Trophoblast cell (in vitro differentiated cells and primary cell): ENCODE results near the gene TEX261.
A peak's percentile ranks its signal among the peaks of the same experiment; 100 is the strongest.
"Not testable (repeated sequence)": the region's sequence is repeated elsewhere in the genome, so short reads cannot be mapped to it uniquely, and the experiment has no call there.

Experiments used
- DNase-seq, 2 donors: peaks; one replicate each; pipeline ENCODE4 v3.0.0-alpha.2; 2016
- H2AFZ ChIP-seq: 2 replicates; pipeline ENCODE4 v1.6.1; 2013; ENCODE audit warnings: low read length, moderate library complexity, mild to moderate bottlenecking; ENCODE audit not compliant: insufficient read depth, poor library complexity
- H2AK5ac ChIP-seq: 2 replicates; pipeline ENCODE4 v1.6.1; 2013; ENCODE audit warnings: mild to moderate bottlenecking, low read length
- H2BK120ac ChIP-seq: 2 replicates; pipeline ENCODE4 v1.6.1; 2013; ENCODE audit warnings: low read length, mild to moderate bottlenecking, moderate library complexity; ENCODE audit not compliant: insufficient read depth, poor library complexity
- H2BK12ac ChIP-seq: 2 replicates; pipeline ENCODE4 v1.6.1; 2013; ENCODE audit warnings: mild to moderate bottlenecking, low read length, moderate library complexity
- H2BK5ac ChIP-seq: 2 replicates; pipeline ENCODE4 v1.6.1; 2013; ENCODE audit warnings: low read length, low read depth, moderate library complexity, mild to moderate bottlenecking; ENCODE audit not compliant: poor library complexity
- H3K14ac ChIP-seq: 2 replicates; pipeline ENCODE4 v1.6.1; 2013; ENCODE audit warnings: mild to moderate bottlenecking, low read length
- H3K18ac ChIP-seq: 2 replicates; pipeline ENCODE4 v1.6.1; 2013; ENCODE audit warnings: mild to moderate bottlenecking, low read length
- H3K23ac ChIP-seq: 2 replicates; pipeline ENCODE4 v1.6.1; 2013; ENCODE audit warnings: low read length
- H3K27ac ChIP-seq: 2 replicates; pipeline ENCODE4 v1.5.1; 2013; ENCODE audit warnings: low read depth, mild to moderate bottlenecking, inconsistent platforms, low read length, moderate library complexity
- H3K27me3 ChIP-seq: 2 replicates; pipeline ENCODE4 v1.6.1; 2013; ENCODE audit warnings: inconsistent platforms, mild to moderate bottlenecking, low read length, moderate library complexity; ENCODE audit not compliant: insufficient read depth
- H3K36me3 ChIP-seq, 2 experiments: 1 replicate in 1 of 2; 2 replicates in 1 of 2; pipeline ENCODE4 v1.6.1; 2013; ENCODE audit warnings: low read length in 2 of 2, mild to moderate bottlenecking in 2 of 2, moderate library complexity in 1 of 2; ENCODE audit not compliant: insufficient read depth in 2 of 2, control insufficient read depth in 1 of 2
- H3K4ac ChIP-seq: 2 replicates; pipeline ENCODE4 v1.6.1; 2013; ENCODE audit warnings: low read depth, mild to moderate bottlenecking, low read length, moderate library complexity
- H3K4me1 ChIP-seq, 2 experiments: 1 replicate in 1 of 2; 2 replicates in 1 of 2; pipeline ENCODE4 v1.6.1; 2013; ENCODE audit warnings: low read length in 2 of 2, mild to moderate bottlenecking in 2 of 2, moderate library complexity in 1 of 2; ENCODE audit not compliant: insufficient read depth in 2 of 2, control insufficient read depth in 1 of 2
- H3K4me2 ChIP-seq: 2 replicates; pipeline ENCODE4 v1.6.1; 2013; ENCODE audit warnings: inconsistent platforms, mild to moderate bottlenecking, low read length, moderate library complexity
- H3K4me3 ChIP-seq: 2 replicates; pipeline ENCODE4 v1.5.1; 2013; ENCODE audit warnings: mild to moderate bottlenecking, low read depth, low read length, inconsistent platforms
- H3K79me1 ChIP-seq: one replicate; pipeline ENCODE4 v1.6.1; 2013; ENCODE audit warnings: low read length
- H3K79me2 ChIP-seq: 2 replicates; pipeline ENCODE4 v1.6.1; 2013; ENCODE audit warnings: low read length, mild to moderate bottlenecking; ENCODE audit not compliant: control insufficient read depth, insufficient read depth, poor library complexity
- H3K9ac ChIP-seq: 2 replicates; pipeline ENCODE4 v1.6.1; 2013; ENCODE audit warnings: mild to moderate bottlenecking, low read length
- H3K9me3 ChIP-seq: 2 replicates; pipeline ENCODE4 v1.6.1; 2013; ENCODE audit warnings: low read depth, mild to moderate bottlenecking, control low read depth, inconsistent platforms, low read length; ENCODE audit not compliant: insufficient read depth
- H4K12ac ChIP-seq: 2 replicates; pipeline ENCODE4 v1.6.1; 2013; ENCODE audit warnings: low read depth, mild to moderate bottlenecking, low read length, moderate library complexity
- H4K8ac ChIP-seq: 2 replicates; pipeline ENCODE4 v1.6.1; 2013; ENCODE audit warnings: low read depth, mild to moderate bottlenecking, low read length, moderate library complexity
- H4K91ac ChIP-seq: one replicate; pipeline ENCODE4 v1.6.1; 2013; ENCODE audit warnings: low read depth, mild to moderate bottlenecking, low read length, moderate library complexity
- WGBS: extraction: QIAGEN DNeasy Blood & Tissue Kit; methylation state at CpG from one replicate; pipeline ENCODE4 v1.1.7; 2013; ENCODE audit warnings: missing lambda C conversion rate; ENCODE audit not compliant: insufficient read length, insufficient coverage; ENCODE audit errors: extremely low coverage; 5-methylcytosine and 5-hydroxymethylcytosine counted together

TEX261 gene

DNA sequence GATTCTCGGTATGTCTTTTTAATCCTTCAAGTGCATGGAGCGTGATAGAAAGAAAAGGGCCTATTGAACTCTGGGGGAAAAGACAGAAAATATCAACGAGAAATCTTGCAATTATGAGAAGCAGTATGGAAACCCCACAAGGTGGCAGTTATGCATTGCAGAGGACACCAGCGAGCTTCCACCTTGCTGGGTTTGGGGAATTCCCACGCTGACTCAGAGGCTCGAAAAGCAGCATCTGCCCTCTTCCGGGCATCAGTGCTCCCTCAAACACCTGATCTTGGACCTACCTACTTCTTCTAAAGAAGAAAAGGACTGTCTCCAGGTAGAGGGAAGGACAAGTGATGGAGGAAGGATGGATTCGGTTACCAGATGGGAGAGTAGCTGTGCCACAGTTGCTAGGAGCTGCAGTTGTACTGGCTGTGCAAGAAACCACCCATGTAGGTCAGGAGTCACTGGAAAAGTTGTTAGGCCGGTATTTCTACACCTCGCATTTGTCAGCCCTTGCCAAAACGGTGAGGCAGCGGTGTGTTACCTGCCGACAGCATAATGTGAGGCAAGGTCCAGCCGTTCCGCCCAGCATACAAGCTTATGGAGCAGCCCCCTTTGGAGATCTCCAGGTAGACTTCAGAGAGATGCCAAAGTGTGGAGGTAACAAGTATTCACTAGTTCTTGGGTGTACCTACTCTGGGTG lies 29.0 kb upstream of the TEX261 start:
- Histone ChIP-seq H2BK120ac (peak overlapping the region; percentile 69), H3K14ac (peak overlapping the region; percentile 71), H2BK12ac (peak overlapping the region; percentile 97), H3K18ac (peak overlapping the region; percentile 72), H3K4me1 (peaks cover 11 to 13% of the 10 kb centered on the region in 2 experiments), H3K4me2 (peak overlapping the region; percentile 57), H2AFZ (peak overlapping the region; percentile 52), H4K8ac (peak overlapping the region; percentile 67), H3K27ac (peak overlapping the region; percentile 69), H2BK5ac (peak overlapping the region; percentile 85), H4K91ac (peak overlapping the region; percentile 79)
- not testable (repeated sequence) for H3K36me3 ChIP-seq, H3K4ac ChIP-seq, H3K23ac ChIP-seq, H3K79me2 ChIP-seq, H3K4me3 ChIP-seq, H3K27me3 ChIP-seq, H3K79me1 ChIP-seq, H4K12ac ChIP-seq, H2AK5ac ChIP-seq, H3K9me3 ChIP-seq, H3K9ac ChIP-seq
- DNase-seq: peak; percentile 87 to 92
- no CpG with 5 or more reads among the region's 15 CpGs for WGBS

DNA sequence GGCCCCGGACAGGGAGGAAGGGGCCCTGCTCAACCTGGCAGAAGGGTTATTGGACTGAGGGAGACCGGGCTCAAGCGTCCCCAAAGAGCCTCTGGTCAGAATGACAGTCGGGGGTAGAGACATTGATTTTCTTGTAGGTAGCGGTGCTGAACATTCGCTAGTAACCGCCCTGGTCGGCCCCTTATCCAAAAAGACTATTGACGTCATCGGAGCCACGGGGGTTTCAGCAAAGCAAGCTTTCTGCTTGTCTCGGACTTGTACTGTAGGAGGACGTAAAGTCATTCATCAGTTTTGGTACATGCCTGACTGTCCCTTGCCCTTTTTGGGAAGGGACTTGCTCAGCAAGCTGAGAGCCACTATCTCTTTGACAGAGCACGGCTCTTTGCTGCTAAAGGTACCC lies 26.7 kb upstream of the TEX261 start:
- H2BK12ac ChIP-seq, H3K14ac ChIP-seq, H2BK5ac ChIP-seq, H2AK5ac ChIP-seq, H3K27ac ChIP-seq, H3K79me1 ChIP-seq, H3K4ac ChIP-seq, H3K4me2 ChIP-seq, H2AFZ ChIP-seq, H4K8ac ChIP-seq, H2BK120ac ChIP-seq, H4K12ac ChIP-seq, H3K23ac ChIP-seq, H3K27me3 ChIP-seq, H3K4me3 ChIP-seq, DNase-seq, H3K9ac ChIP-seq, H3K36me3 ChIP-seq, H4K91ac ChIP-seq, H3K9me3 ChIP-seq, H3K79me2 ChIP-seq, H3K18ac ChIP-seq: not testable (repeated sequence)
- WGBS: no CpG with 5 or more reads among the region's 14 CpGs
- H3K4me1 ChIP-seq: peaks cover 11 to 13% of the 10 kb centered on the region in 2 experiments

DNA sequence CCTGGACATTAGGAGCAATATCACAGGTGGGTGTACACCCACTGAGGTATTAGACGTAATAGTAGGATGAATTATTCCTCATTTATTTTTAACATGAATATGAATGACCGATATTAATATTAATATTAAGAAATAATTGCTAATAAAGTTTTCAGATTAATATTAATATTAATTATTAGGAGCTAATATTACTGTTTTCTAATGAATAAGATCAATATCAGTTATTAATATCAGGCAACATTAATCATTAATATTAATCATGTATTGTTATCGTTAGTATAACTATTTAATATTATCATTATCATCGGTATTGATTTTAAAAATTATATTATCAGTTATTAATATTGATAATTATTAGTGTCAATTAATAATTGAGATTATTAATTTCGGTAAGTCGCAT lies 25.3 kb upstream of the TEX261 start:
- H3K27ac ChIP-seq, H2BK5ac ChIP-seq, H4K8ac ChIP-seq, H2BK12ac ChIP-seq, H3K23ac ChIP-seq, H3K14ac ChIP-seq, H3K36me3 ChIP-seq, DNase-seq, H2AFZ ChIP-seq, H3K18ac ChIP-seq, H2BK120ac ChIP-seq, H3K79me2 ChIP-seq, H2AK5ac ChIP-seq, H3K27me3 ChIP-seq, H3K4me2 ChIP-seq, H3K79me1 ChIP-seq, H3K4me3 ChIP-seq, H4K91ac ChIP-seq, H3K9ac ChIP-seq, H4K12ac ChIP-seq, H3K4ac ChIP-seq, H3K9me3 ChIP-seq: not testable (repeated sequence)
- peaks cover 11 to 13% of the 10 kb centered on the region in 2 experiments for H3K4me1 ChIP-seq
- no CpG with 5 or more reads among the region's 6 CpGs for WGBS

DNA sequence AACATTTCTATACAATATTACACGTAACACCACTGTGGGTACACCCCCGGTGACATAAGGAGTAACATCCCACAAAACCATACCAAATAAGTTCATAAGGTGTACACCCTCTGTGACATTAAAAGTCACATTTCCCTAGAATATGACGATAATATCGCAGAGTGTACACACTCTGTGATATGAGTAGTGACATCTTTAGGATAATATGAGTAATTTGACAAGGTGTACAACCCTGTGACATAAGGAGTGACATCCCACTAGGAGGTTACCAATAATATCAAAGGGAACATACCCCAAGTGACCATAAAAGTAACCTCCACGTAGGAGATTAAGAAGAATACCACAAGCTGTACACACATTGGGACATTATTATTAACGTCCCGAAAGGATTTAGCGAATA lies 24.0 kb upstream of the TEX261 start:
- Histone ChIP-seq H3K4me1 (peaks cover 7% of the 10 kb centered on the region in 2 experiments), H3K14ac (no peak overlapping the region), H2AK5ac (no peak overlapping the region), H4K91ac (no peak overlapping the region), H2BK12ac (no peak overlapping the region), H3K27ac (no peak overlapping the region), H3K9me3 (no peaks in the 10 kb centered on the region), H4K8ac (no peak overlapping the region), H3K4me3 (no peak overlapping the region), H2BK120ac (no peak overlapping the region), H2AFZ (no peak overlapping the region), H3K4me2 (no peak overlapping the region), H4K12ac (no peak overlapping the region), H3K36me3 (no peaks in the 10 kb centered on the region), H3K27me3 (no peaks in the 10 kb centered on the region), H3K79me2 (peaks cover 1% of the 10 kb centered on the region), H3K9ac (no peak overlapping the region), H3K18ac (no peak overlapping the region), H3K79me1 (no peaks in the 10 kb centered on the region), H3K4ac (no peak overlapping the region), H3K23ac (no peak overlapping the region), H2BK5ac (no peak overlapping the region)
- no peak for DNase-seq
- no CpG with 5 or more reads among the region's 8 CpGs for WGBS
